Activated gamma-delta T cell (primary cell): Measurements from ENCODE around the gene GALNT2.

Source experiments
- DNase-seq: peaks from one replicate; lab custom pipeline; 2025; lab: John Stamatoyannopoulos, UW

Gene GALNT2

GRCh38 chr1:230071316-230071715 is 4.3 kb downstream of the GALNT2 start:
- DNase-seq: no peak

- DNase-seq: no peak
Observed at GRCh38 chr1:230072296-230072695, 5.3 kb downstream of the GALNT2 start.

GRCh38 chr1:230072866-230073265 is 5.8 kb downstream of the GALNT2 start:
- DNase-seq: no peak

GRCh38 chr1:230073371-230074035 is 6.5 kb downstream of the GALNT2 start:
- DNase-seq: no peak

- DNase-seq: no peak
Observed at GRCh38 chr1:230074270-230074669, 7.2 kb downstream of the GALNT2 start.

- DNase-seq: no peak
Observed at GRCh38 chr1:230074762-230075161, 7.7 kb downstream of the GALNT2 start.

- DNase-seq: no peak
Observed at GRCh38 chr1:230076121-230076520, 9.1 kb downstream of the GALNT2 start.

GRCh38 chr1:230077011-230077410 is 10.0 kb downstream of the GALNT2 start:
- no peak for DNase-seq

GRCh38 chr1:230077436-230078213 is 10.6 kb downstream of the GALNT2 start:
- no peak for DNase-seq

GRCh38 chr1:230079199-230080024 is 12.4 kb downstream of the GALNT2 start:
- DNase-seq: no peak

GRCh38 chr1:230080822-230081221 is 13.8 kb downstream of the GALNT2 start:
- DNase-seq: no peak

- DNase-seq: no peak
Observed at GRCh38 chr1:230081751-230082150, 14.7 kb downstream of the GALNT2 start.

GRCh38 chr1:230082211-230082610 is 15.2 kb downstream of the GALNT2 start:
- no peak for DNase-seq

GRCh38 chr1:230083053-230083452 is 16.0 kb downstream of the GALNT2 start:
- DNase-seq: no peak

- no peak for DNase-seq
Observed at GRCh38 chr1:230083746-230084407, 16.8 kb downstream of the GALNT2 start.

GRCh38 chr1:230084408-230085177 is 17.6 kb downstream of the GALNT2 start:
- no peak for DNase-seq

- no peak for DNase-seq
Observed at GRCh38 chr1:230085178-230085515, 18.1 kb downstream of the GALNT2 start.

GRCh38 chr1:230086151-230086550 is 19.1 kb downstream of the GALNT2 start:
- no peak for DNase-seq

GRCh38 chr1:230087028-230087716 is 20.1 kb downstream of the GALNT2 start:
- no peak for DNase-seq

GRCh38 chr1:230087717-230088105 is 20.7 kb downstream of the GALNT2 start:
- DNase-seq: no peak

GRCh38 chr1:230090194-230090711 is 23.2 kb downstream of the GALNT2 start:
- no peak for DNase-seq
